Activated T-helper 17 cell treated with anti-CD3 and anti-CD28 coated beads, Interleukin-2, amount 50 U/mL, for 72 hours (primary cell): ENCODE results near the gene TTLL7. TPM values are rescaled to one million over a fixed set of nuclear protein-coding genes. Genes with fewer than 3 reads are reported as not detected.
"Not testable (repeated sequence)": the region's sequence is repeated elsewhere in the genome, so short reads cannot be mapped to it uniquely, and the experiment has no call there.

Experiments
- ATAC-seq: fragments of 150-1000 bp; cut with Tn5 transposase; replicated peaks from 2 replicates; pipeline ENCODE4 v1.10.0; 2021; ENCODE audit warnings: mild to moderate bottlenecking, moderate library complexity
- H3K27ac Mint-ChIP-seq: one replicate; pipeline ENCODE4 v1.8.0; 2022; ENCODE audit warnings: mixed read lengths
- H3K27me3 Mint-ChIP-seq: one replicate; pipeline ENCODE4 v1.8.0; 2022; ENCODE audit warnings: mixed read lengths
- H3K36me3 Mint-ChIP-seq: one replicate; pipeline ENCODE4 v1.8.0; 2022; ENCODE audit warnings: low read depth, mild to moderate bottlenecking, mixed read lengths
- H3K4me1 Mint-ChIP-seq: one replicate; pipeline ENCODE4 v1.8.0; 2022; ENCODE audit warnings: mixed read lengths
- H3K4me3 Mint-ChIP-seq: one replicate; pipeline ENCODE4 v1.8.0; 2022; ENCODE audit warnings: mild to moderate bottlenecking, mixed read lengths
- H3K9me3 Mint-ChIP-seq: one replicate; pipeline ENCODE4 v1.8.0; 2022; ENCODE audit warnings: mixed read lengths
- total RNA-seq, 2 donors: library from RNA; stranded (reverse); gene quantifications; one replicate each; pipeline ENCODE4 v1.2.3, GENCODE V29; 2022

TTLL7 gene
- total RNA-seq, 2 donors from 2014 or later, result 2.7 to 6.3 TPM

DNA sequence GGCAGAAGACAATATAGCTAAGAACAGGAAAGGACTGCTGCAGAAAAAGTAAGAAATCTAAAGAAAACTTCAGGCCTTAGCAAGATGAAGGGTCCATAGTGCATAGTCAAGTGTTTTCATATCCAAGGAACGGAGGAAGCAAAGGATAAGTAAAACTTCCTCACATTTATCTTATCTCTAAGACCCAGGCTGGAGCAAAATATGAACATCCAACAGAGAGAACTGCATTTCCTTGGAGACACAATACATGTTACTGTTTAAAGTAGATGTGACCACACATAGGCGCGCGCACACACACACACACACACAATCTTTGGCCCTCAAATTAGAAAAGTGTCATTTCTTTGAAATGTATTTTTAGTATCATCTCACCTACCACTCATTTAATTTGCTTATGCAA is 66.7 kb downstream of the TTLL7 start:
- Mint-ChIP-seq H3K27me3 (no peaks in the 10 kb centered on the region), H3K4me3 (no peak overlapping the region), H3K9me3 (no peaks in the 10 kb centered on the region), H3K27ac (no peak overlapping the region), H3K36me3 (no peaks in the 10 kb centered on the region), H3K4me1 (no peaks in the 10 kb centered on the region)
- ATAC-seq, result no peak

- H3K27me3 Mint-ChIP-seq, result no peaks in the 10 kb centered on the region
- no peak overlapping the region for H3K27ac Mint-ChIP-seq
- H3K4me3 Mint-ChIP-seq, result no peak overlapping the region
- H3K4me1 Mint-ChIP-seq, result no peaks in the 10 kb centered on the region
- H3K9me3 Mint-ChIP-seq, result no peaks in the 10 kb centered on the region
- ATAC-seq, result peak; percentile 51
- no peaks in the 10 kb centered on the region for H3K36me3 Mint-ChIP-seq
Measured at GRCh38 chr1:83931658-83932253, 67.2 kb downstream of the TTLL7 start.

DNA sequence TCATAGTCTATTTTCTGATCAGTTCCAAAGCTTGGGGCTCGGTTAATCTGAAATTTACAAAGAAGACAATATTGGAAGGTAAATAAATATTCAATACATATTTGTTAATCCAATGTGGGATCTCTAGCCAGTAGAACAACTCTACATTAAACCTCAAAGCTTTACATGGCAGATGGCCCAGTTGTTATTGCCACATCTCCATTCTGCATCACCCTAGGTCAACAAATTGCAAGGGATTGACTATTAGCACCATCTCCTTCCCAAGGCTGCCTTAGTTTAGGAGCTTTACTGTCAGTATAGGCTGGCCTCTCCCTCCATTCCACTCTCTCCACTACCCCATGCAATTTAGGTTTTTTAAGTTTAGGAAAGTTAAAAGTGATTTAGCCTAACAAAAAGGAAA is 69.7 kb downstream of the TTLL7 start:
- peaks cover 4% of the 10 kb centered on the region for H3K27me3 Mint-ChIP-seq
- no peaks in the 10 kb centered on the region for H3K9me3 Mint-ChIP-seq
- ATAC-seq, result no peak
- no peak overlapping the region for H3K27ac Mint-ChIP-seq
- no peaks in the 10 kb centered on the region for H3K4me1 Mint-ChIP-seq
- H3K4me3 Mint-ChIP-seq, result no peak overlapping the region
- H3K36me3 Mint-ChIP-seq, result no peaks in the 10 kb centered on the region

DNA sequence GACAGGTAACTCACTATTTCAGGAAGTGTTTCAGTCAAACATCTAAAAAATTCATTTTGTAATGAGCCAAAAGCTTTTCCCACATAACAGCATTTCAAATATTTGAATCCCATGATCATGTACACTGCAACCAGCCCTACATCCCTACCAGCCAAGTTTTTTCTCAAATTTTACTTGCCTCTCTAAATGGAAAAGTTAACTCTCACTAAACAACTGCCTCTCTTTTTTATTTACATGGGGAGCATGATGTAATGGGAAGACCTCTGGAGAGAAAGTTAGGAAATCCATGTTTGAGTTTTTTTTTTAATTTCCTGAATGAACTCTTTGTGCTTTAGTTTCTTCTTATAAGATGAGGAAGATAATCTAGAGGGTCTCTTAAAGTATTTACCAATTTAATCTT is 70.5 kb downstream of the TTLL7 start:
- Mint-ChIP-seq H3K9me3 (no peaks in the 10 kb centered on the region), H3K36me3 (no peaks in the 10 kb centered on the region), H3K4me3 (no peak overlapping the region), H3K4me1 (no peaks in the 10 kb centered on the region), H3K27ac (no peak overlapping the region), H3K27me3 (peaks cover 4% of the 10 kb centered on the region)
- ATAC-seq, result no peak

DNA sequence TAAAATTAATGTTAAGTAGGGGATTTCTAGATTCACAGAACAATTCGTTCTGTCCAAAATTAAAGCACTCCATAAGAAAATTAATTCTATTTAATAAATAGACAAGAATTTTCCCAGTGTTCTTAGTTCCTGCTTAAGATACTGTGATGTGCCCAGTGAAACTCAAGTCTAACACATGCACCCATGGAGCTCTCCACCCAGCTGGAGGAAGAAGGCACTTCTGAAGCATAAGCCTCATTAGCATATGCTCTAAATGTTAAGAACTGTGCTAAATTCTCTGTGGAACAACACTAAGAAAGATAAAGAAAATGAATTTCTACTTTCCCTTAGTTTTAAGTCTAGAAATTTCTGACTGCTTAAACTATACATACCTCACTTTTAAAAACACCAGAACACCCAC is 71.2 kb downstream of the TTLL7 start:
- Mint-ChIP-seq H3K4me1 (no peaks in the 10 kb centered on the region), H3K27ac (no peak overlapping the region), H3K9me3 (no peaks in the 10 kb centered on the region), H3K4me3 (no peak overlapping the region), H3K36me3 (no peaks in the 10 kb centered on the region), H3K27me3 (peaks cover 4% of the 10 kb centered on the region)
- ATAC-seq, result no peak

- H3K27ac Mint-ChIP-seq, result no peak overlapping the region
- peaks cover 4% of the 10 kb centered on the region for H3K27me3 Mint-ChIP-seq
- ATAC-seq, result no peak
- no peak overlapping the region for H3K4me3 Mint-ChIP-seq
- no peaks in the 10 kb centered on the region for H3K4me1 Mint-ChIP-seq
- no peaks in the 10 kb centered on the region for H3K36me3 Mint-ChIP-seq
- H3K9me3 Mint-ChIP-seq, result no peaks in the 10 kb centered on the region
Measured at GRCh38 chr1:83927061-83927460, 71.9 kb downstream of the TTLL7 start.

DNA sequence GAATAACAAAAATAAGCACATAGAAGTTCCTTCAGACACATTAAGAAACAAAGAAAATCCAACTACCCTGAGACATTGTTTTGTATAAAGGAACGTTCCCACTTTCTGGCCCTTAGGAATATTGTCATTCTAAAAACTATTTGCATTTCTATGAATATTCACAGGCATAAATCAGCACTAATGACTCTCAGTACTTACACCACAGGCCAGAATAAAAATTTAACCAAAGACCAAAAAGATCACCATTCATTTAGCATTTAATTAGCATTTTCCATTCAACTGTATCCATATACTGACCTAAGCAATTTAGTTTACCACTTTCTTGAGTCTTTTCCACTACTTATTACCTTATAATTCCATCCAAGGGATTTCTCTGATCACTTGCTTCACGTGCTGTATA is 75.4 kb downstream of the TTLL7 start:
- no peaks in the 10 kb centered on the region for H3K36me3 Mint-ChIP-seq
- no peak overlapping the region for H3K27ac Mint-ChIP-seq
- peaks cover 13% of the 10 kb centered on the region for H3K27me3 Mint-ChIP-seq
- H3K9me3 Mint-ChIP-seq, result no peaks in the 10 kb centered on the region
- no peak for ATAC-seq
- H3K4me1 Mint-ChIP-seq, result no peaks in the 10 kb centered on the region
- no peak overlapping the region for H3K4me3 Mint-ChIP-seq

- no peak for ATAC-seq
- Mint-ChIP-seq H3K9me3 (no peaks in the 10 kb centered on the region), H3K27ac (no peak overlapping the region), H3K4me1 (no peaks in the 10 kb centered on the region), H3K4me3 (no peak overlapping the region), H3K36me3 (no peaks in the 10 kb centered on the region), H3K27me3 (peaks cover 13% of the 10 kb centered on the region)
Measured at GRCh38 chr1:83922431-83922830, 76.5 kb downstream of the TTLL7 start.

GRCh38 chr1:83920320-83920719 is 78.6 kb downstream of the TTLL7 start:
- no peak for ATAC-seq
- H3K4me1 Mint-ChIP-seq, result no peaks in the 10 kb centered on the region
- no peak overlapping the region for H3K27ac Mint-ChIP-seq
- H3K4me3 Mint-ChIP-seq, result no peak overlapping the region
- no peaks in the 10 kb centered on the region for H3K36me3 Mint-ChIP-seq
- H3K27me3 Mint-ChIP-seq, result peaks cover 9% of the 10 kb centered on the region
- no peaks in the 10 kb centered on the region for H3K9me3 Mint-ChIP-seq

DNA sequence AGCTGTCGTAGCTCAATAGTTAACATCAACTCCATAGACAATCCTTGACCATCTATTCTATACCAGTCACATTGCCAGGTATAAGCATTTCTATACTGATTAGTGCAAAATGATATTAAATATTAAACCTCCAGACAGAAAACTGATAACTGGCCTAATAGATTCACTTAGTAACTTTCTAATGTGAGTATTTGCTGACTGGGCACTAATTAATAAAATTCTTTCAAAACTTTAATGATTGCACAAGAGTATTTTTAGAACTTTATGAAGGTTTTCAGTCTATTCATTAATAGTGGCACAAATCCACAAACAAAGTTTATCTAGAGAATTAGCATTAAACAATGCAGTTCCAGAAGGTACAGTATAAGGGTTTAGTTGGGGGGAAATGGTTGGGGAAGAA is 79.1 kb downstream of the TTLL7 start:
- H3K27ac Mint-ChIP-seq, result no peak overlapping the region
- ATAC-seq, result no peak
- peaks cover 9% of the 10 kb centered on the region for H3K27me3 Mint-ChIP-seq
- H3K4me3 Mint-ChIP-seq, result no peak overlapping the region
- H3K9me3 Mint-ChIP-seq, result no peaks in the 10 kb centered on the region
- no peaks in the 10 kb centered on the region for H3K36me3 Mint-ChIP-seq
- H3K4me1 Mint-ChIP-seq, result no peaks in the 10 kb centered on the region

DNA sequence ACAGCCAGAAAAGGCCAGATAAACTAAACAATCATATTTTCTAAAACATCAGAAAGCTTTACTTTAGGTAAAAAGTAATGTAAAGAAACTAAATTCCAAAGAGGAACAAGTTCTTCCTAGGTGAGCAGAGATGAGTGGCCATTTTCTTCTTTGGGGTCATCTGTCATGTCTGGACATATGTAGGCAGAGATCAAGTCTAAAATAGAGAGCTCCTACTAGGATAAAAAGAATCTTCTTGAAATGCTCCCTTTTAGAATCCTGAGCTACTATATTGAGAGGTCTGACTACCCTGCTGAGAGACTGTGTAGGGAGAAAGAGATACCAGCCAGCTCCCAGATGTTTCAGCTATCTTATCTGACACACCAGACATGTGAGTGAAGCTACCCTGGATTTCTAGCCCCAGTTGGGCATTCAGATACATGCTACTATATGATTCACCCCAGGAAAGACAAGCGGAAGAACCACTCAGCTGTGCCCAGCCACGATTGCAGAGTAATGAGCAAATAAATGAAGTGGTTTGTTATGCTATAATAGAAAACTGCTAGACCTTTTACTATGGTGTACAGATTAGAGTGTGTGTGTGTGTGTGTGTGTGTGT is 80.1 kb downstream of the TTLL7 start:
- no peak overlapping the region for H3K4me3 Mint-ChIP-seq
- peaks cover 11% of the 10 kb centered on the region for H3K27me3 Mint-ChIP-seq
- no peaks in the 10 kb centered on the region for H3K36me3 Mint-ChIP-seq
- H3K9me3 Mint-ChIP-seq, result no peaks in the 10 kb centered on the region
- H3K27ac Mint-ChIP-seq, result no peak overlapping the region
- H3K4me1 Mint-ChIP-seq, result no peaks in the 10 kb centered on the region
- no peak for ATAC-seq

- ATAC-seq, result no peak
Measured at GRCh38 chr1:83917959-83918358, 81.0 kb downstream of the TTLL7 start.

DNA sequence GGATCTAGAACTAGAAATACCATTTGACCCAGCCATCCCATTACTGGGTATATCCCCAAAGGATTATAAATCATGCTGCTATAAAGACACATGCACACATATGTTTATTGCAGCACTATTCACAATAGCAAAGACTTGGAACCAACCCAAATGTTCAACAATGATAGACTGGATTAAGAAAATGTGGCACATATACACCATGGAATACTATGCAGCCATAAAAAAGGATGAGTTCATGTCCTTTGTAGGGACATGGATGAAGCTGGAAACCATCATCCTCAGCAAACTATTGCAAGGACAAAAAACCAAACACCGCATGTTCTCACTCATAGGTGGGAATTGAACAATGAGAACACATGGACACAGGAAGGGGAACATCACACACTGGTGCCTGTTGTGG is 82.8 kb downstream of the TTLL7 start:
- H3K27me3 Mint-ChIP-seq, H3K4me1 Mint-ChIP-seq, H3K4me3 Mint-ChIP-seq, H3K36me3 Mint-ChIP-seq, H3K9me3 Mint-ChIP-seq, ATAC-seq, H3K27ac Mint-ChIP-seq: not testable (repeated sequence)

More at GRCh38 chr1:83917959-83918358, 81.0 kb downstream of the TTLL7 start:
- peaks cover 12% of the 10 kb centered on the region for H3K27me3 Mint-ChIP-seq
- H3K27ac Mint-ChIP-seq, result no peak overlapping the region
- no peaks in the 10 kb centered on the region for H3K4me1 Mint-ChIP-seq
- H3K4me3 Mint-ChIP-seq, result no peak overlapping the region
- no peaks in the 10 kb centered on the region for H3K9me3 Mint-ChIP-seq
- no peaks in the 10 kb centered on the region for H3K36me3 Mint-ChIP-seq

GRCh38 chr1:83912876-83913275 is 86.1 kb downstream of the TTLL7 start:
- Mint-ChIP-seq H3K4me1 (no peaks in the 10 kb centered on the region), H3K4me3 (no peak overlapping the region), H3K9me3 (no peaks in the 10 kb centered on the region), H3K27ac (no peak overlapping the region), H3K27me3 (peaks cover 11% of the 10 kb centered on the region), H3K36me3 (no peaks in the 10 kb centered on the region)
- ATAC-seq, result no peak

- Mint-ChIP-seq H3K27ac (no peak overlapping the region), H3K9me3 (no peaks in the 10 kb centered on the region), H3K27me3 (peaks cover 14% of the 10 kb centered on the region), H3K4me3 (no peak overlapping the region), H3K4me1 (no peaks in the 10 kb centered on the region), H3K36me3 (no peaks in the 10 kb centered on the region)
- no peak for ATAC-seq
Measured at GRCh38 chr1:83910461-83910860, 88.5 kb downstream of the TTLL7 start.

GRCh38 chr1:83909687-83910086 is 89.2 kb downstream of the TTLL7 start:
- peaks cover 14% of the 10 kb centered on the region for H3K27me3 Mint-ChIP-seq
- H3K4me3 Mint-ChIP-seq, result no peak overlapping the region
- no peaks in the 10 kb centered on the region for H3K36me3 Mint-ChIP-seq
- no peak overlapping the region for H3K27ac Mint-ChIP-seq
- no peaks in the 10 kb centered on the region for H3K4me1 Mint-ChIP-seq
- no peaks in the 10 kb centered on the region for H3K9me3 Mint-ChIP-seq
- no peak for ATAC-seq
